Liver (tissue), 9 donors: ENCODE data around the gene XCR1. TPM values are rescaled to one million over a fixed set of nuclear protein-coding genes. Genes with fewer than 3 reads are reported as not detected.

ENCODE experiments used
- DNase-seq: peaks from one replicate; pipeline ENCODE4 v3.0.0-alpha.2; 2017; ENCODE audit warnings: low spot score
- H3K27ac ChIP-seq, 2 donors: one replicate each; pipeline ENCODE4 v1.7.0; 2013; ENCODE audit warnings: inconsistent platforms in 2 of 2, low read length in 2 of 2, control low read depth in 1 of 2, low read depth in 1 of 2, mild to moderate bottlenecking in 1 of 2
- H3K27me3 ChIP-seq, 4 donors: one replicate each; pipeline versions ENCODE4 v1.6.1 to v1.7.0; 2013; ENCODE audit warnings: low read length in 3 of 4, inconsistent platforms in 1 of 4, mild to moderate bottlenecking in 1 of 4, moderate library complexity in 1 of 4; ENCODE audit not compliant: control insufficient read depth in 4 of 4, insufficient read depth in 4 of 4
- H3K36me3 ChIP-seq, 4 donors: one replicate each; pipeline versions ENCODE4 v1.6.1 to v1.7.0; 2013; ENCODE audit warnings: low read length in 3 of 4, mild to moderate bottlenecking in 3 of 4, low read depth in 1 of 4, moderate library complexity in 1 of 4; ENCODE audit not compliant: control insufficient read depth in 4 of 4, insufficient read depth in 3 of 4
- H3K4me1 ChIP-seq, 4 donors: one replicate each; pipeline versions ENCODE4 v1.6.1 to v1.7.0; 2013; ENCODE audit warnings: low read length in 3 of 4, mild to moderate bottlenecking in 3 of 4, moderate library complexity in 1 of 4; ENCODE audit not compliant: control insufficient read depth in 4 of 4, insufficient read depth in 4 of 4
- H3K4me3 ChIP-seq, 3 donors: one replicate each; pipeline versions ENCODE4 v1.6.1 to v1.7.0; 2013; ENCODE audit warnings: low read length in 3 of 3, control low read depth in 1 of 3, low read depth in 1 of 3, mild to moderate bottlenecking in 1 of 3
- H3K9ac ChIP-seq, 2 donors: one replicate each; pipeline ENCODE4 v1.7.0; 2013; ENCODE audit warnings: low read length in 2 of 2, mild to moderate bottlenecking in 2 of 2, moderate library complexity in 2 of 2, control low read depth in 1 of 2, low read depth in 1 of 2
- H3K9me3 ChIP-seq, 4 donors: one replicate each; pipeline versions ENCODE4 v1.6.1 to v1.7.0; 2013; ENCODE audit warnings: low read length in 3 of 4; ENCODE audit not compliant: control insufficient read depth in 4 of 4
- ATF3 ChIP-seq: IDR thresholded peaks from 2 replicates; pipeline ENCODE4 v1.6.1; 2016; ENCODE audit warnings: antibody characterized with exemption
- EGR1 ChIP-seq, 2 donors: IDR thresholded peaks; 2 replicates each; pipeline ENCODE4 v1.6.1; 2016 to 2018; ENCODE audit warnings: antibody characterized with exemption in 2 of 2, low read depth in 2 of 2
- FOXA1 ChIP-seq: IDR thresholded peaks from 2 replicates; pipeline ENCODE4 v1.6.1; 2016; ENCODE audit warnings: antibody characterized with exemption
- FOXA2 ChIP-seq: IDR thresholded peaks from 2 replicates; pipeline ENCODE4 v1.6.1; 2016; ENCODE audit warnings: antibody characterized with exemption
- GABPA ChIP-seq, 2 donors: IDR thresholded peaks in 1 of 2; conservative IDR thresholded peaks in 1 of 2; 2 replicates each; pipeline ENCODE4 v1.6.1; 2016; ENCODE audit warnings: antibody characterized with exemption in 2 of 2, mild to moderate bottlenecking in 1 of 2, moderate library complexity in 1 of 2
- HNF4A ChIP-seq, 2 donors: conservative IDR thresholded peaks; 2 replicates each; pipeline ENCODE4 v1.6.1; 2016; ENCODE audit warnings: antibody characterized with exemption in 2 of 2, mild to moderate bottlenecking in 2 of 2
- HNF4G ChIP-seq: IDR thresholded peaks from 2 replicates; pipeline ENCODE4 v1.6.1; 2016; ENCODE audit warnings: antibody characterized with exemption
- JUND ChIP-seq, 2 donors: IDR thresholded peaks; 2 replicates each; pipeline ENCODE4 v1.6.1; 2016; ENCODE audit warnings: antibody characterized with exemption in 2 of 2
- MAX ChIP-seq: IDR thresholded peaks from 2 replicates; pipeline ENCODE4 v1.6.1; 2016; ENCODE audit warnings: antibody characterized with exemption
- NR2F2 ChIP-seq: IDR thresholded peaks from 2 replicates; pipeline ENCODE4 v1.6.1; 2016; ENCODE audit warnings: antibody characterized with exemption
- RAD21 ChIP-seq, 2 donors: IDR thresholded peaks; 2 replicates each; pipeline ENCODE4 v1.6.1; 2016; ENCODE audit warnings: antibody characterized with exemption in 2 of 2, mild to moderate bottlenecking in 2 of 2
- RXRA ChIP-seq, 2 donors: IDR thresholded peaks; 2 replicates each; pipeline ENCODE4 v1.6.1; 2017 to 2018; ENCODE audit warnings: antibody characterized with exemption in 2 of 2, mild to moderate bottlenecking in 1 of 2
- SP1 ChIP-seq: IDR thresholded peaks from 2 replicates; pipeline ENCODE4 v1.6.1; 2018; ENCODE audit warnings: antibody characterized with exemption, mild to moderate bottlenecking
- TAF1 ChIP-seq: conservative IDR thresholded peaks from 2 replicates; pipeline ENCODE4 v1.6.1; 2016; ENCODE audit warnings: antibody characterized with exemption, mild to moderate bottlenecking
- YY1 ChIP-seq: IDR thresholded peaks from 2 replicates; pipeline ENCODE4 v1.6.1; 2016; ENCODE audit warnings: antibody characterized with exemption, mild to moderate bottlenecking
- WGBS: extraction: QIAGEN DNeasy Blood & Tissue Kit; methylation state at CpG from one replicate; pipeline ENCODE4 v1.1.7; 2013; 5-methylcytosine and 5-hydroxymethylcytosine counted together
- polyA plus RNA-seq, 2 donors: library from polyadenylated mRNA; stranded (reverse) in 1 of 2; unstranded in 1 of 2; fragments of 200-250 nt in 1 of 2; fragments of >200 nt in 1 of 2; fragmentation: Nextera tagmentation in 1 of 2; extraction: Ambion mirVana in 1 of 2; gene quantifications; one replicate each; pipeline versions ENCODE4 v1.2.1 to v1.2.3, GENCODE V29; 2013 to 2015
- total RNA-seq, 2 donors: library from RNA; depleted of rRNA; stranded (reverse); fragments of >200 nt; gene quantifications; one replicate each; pipeline ENCODE4 v1.2.3, GENCODE V29; 2014
- TF ChIP-seq, protein P1 (sequence below): IDR thresholded peaks from 2 replicates; pipeline ENCODE4 v1.6.1; 2016; ENCODE audit warnings: antibody characterized with exemption
- TF ChIP-seq, protein P2 (sequence below): fragments of 150-350 bp; IDR thresholded peaks from 2 replicates; pipeline ENCODE4 v1.5.1; 2017; ENCODE audit warnings: improper control_type of control experiment, low read depth, low read length; ENCODE audit not compliant: missing input control
- donor health status: healthy.
- donor health status: healthy.
- donor health status: healthy.
- donor health status: healthy.
- donor health status: healthy.

XCR1 gene
- total and polyA plus RNA-seq, 4 donors: under 0.01 to 0.08 (median 0.03) TPM; not detected in 1

DNA sequence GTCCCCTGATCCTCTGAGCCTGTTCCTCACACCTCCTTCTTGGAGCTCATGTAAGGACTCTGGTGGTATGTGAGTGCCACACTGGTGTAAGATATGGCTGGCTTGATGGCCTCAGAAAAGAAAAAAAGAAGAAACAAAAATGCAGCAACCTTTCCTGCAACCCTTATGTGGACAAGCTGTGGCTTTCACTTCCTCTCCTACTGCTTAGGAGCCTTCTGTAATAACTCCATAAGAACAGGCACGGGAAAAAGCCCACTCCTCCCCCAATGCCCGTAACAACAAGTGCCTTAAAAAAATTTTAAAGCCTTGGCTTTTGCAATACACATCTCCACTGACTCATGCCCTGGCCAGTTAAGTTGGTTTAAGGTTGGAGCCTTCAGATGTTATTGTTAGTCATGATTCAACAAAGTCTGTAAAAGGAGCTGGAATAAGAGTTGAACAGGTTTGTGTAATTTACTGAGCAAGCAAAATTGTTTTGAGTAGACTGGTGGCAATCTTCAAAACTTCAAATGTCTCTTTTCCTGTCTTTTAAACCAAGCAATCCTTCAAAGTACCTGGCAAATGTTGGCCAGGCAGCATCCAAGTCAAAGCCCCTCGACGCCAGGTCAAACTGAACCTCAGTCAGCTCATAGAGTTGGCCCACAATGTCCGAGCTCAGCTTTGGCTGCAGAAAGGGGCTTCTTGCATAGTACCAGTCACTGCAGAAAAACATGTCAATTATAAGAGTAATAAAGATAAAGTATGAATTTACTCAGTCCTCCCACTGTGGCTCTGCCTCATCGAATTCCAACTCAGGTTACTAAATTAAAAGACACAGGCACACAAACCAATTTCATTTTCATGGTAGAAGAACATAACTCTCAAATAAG, 54.5 kb downstream of the XCR1 start (continued):
- TF ChIP-seq MAX (no peak), YY1 (no peak)

- no peak overlapping the region for H3K27ac ChIP-seq
- H3K36me3 ChIP-seq: peaks cover 10 to 79% (median 42%) of the 10 kb centered on the region in 4 donors
- no peak for DNase-seq
- no peaks in the 10 kb centered on the region for H3K9me3 ChIP-seq
- no peak for TF ChIP-seq GABPA (IDR thresholded peaks at IDR 0.05 in 1 of 2, conservative IDR thresholded peaks at IDR 0.05 in 1 of 2)
- no peak for TF ChIP-seq TAF1
- TF ChIP-seq MAX: no peak
- TF ChIP-seq JUND (IDR thresholded peaks at IDR 0.05): no peak
- TF ChIP-seq NR2F2: no peak
- no peak for TF ChIP-seq FOXA1
- no peak for TF ChIP-seq ATF3
- no peak for TF ChIP-seq FOXA2
- no peak for TF ChIP-seq EGR1 (IDR thresholded peaks at IDR 0.05; ENCODE audit: low read depth in 2 of 2)
- TF ChIP-seq, protein P1, sequence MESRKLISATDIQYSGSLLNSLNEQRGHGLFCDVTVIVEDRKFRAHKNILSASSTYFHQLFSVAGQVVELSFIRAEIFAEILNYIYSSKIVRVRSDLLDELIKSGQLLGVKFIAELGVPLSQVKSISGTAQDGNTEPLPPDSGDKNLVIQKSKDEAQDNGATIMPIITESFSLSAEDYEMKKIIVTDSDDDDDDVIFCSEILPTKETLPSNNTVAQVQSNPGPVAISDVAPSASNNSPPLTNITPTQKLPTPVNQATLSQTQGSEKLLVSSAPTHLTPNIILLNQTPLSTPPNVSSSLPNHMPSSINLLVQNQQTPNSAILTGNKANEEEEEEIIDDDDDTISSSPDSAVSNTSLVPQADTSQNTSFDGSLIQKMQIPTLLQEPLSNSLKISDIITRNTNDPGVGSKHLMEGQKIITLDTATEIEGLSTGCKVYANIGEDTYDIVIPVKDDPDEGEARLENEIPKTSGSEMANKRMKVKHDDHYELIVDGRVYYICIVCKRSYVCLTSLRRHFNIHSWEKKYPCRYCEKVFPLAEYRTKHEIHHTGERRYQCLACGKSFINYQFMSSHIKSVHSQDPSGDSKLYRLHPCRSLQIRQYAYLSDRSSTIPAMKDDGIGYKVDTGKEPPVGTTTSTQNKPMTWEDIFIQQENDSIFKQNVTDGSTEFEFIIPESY: no peak
- TF ChIP-seq HNF4A (conservative IDR thresholded peaks at IDR 0.05): no peak
- TF ChIP-seq SP1: no peak
- no peak for TF ChIP-seq RXRA (IDR thresholded peaks at IDR 0.05)
- H3K27me3 ChIP-seq: no peaks in the 10 kb centered on the region
- WGBS: 96% methylated on average over 3 of the region's 3 CpGs
- H3K4me1 ChIP-seq: no peaks in the 10 kb centered on the region
- no peak overlapping the region for H3K4me3 ChIP-seq
- H3K9ac ChIP-seq: no peak overlapping the region
Observed at GRCh38 chr3:45969953-45970352, 57.3 kb downstream of the XCR1 start.

- WGBS: 90% methylated on average over 3 of the region's 3 CpGs
- DNase-seq: no peak
- Histone ChIP-seq H3K4me3 (no peak overlapping the region), H3K9ac (no peak overlapping the region), H3K36me3 (peaks cover 10 to 78% (median 46%) of the 10 kb centered on the region in 4 donors), H3K9me3 (no peaks in the 10 kb centered on the region), H3K27ac (no peak overlapping the region), H3K4me1 (no peaks in the 10 kb centered on the region), H3K27me3 (no peaks in the 10 kb centered on the region)
- TF ChIP-seq HNF4G (no peak), FOXA2 (no peak), HNF4A (conservative IDR thresholded peaks at IDR 0.05) (no peak), YY1 (no peak), FOXA1 (no peak), MAX (no peak), NR2F2 (no peak), RAD21 (IDR thresholded peaks at IDR 0.05) (no peak), SP1 (no peak), TAF1 (no peak), JUND (IDR thresholded peaks at IDR 0.05) (no peak), EGR1 (IDR thresholded peaks at IDR 0.05; ENCODE audit: low read depth in 2 of 2) (no peak), ATF3 (no peak)
- TF ChIP-seq, protein P2, sequence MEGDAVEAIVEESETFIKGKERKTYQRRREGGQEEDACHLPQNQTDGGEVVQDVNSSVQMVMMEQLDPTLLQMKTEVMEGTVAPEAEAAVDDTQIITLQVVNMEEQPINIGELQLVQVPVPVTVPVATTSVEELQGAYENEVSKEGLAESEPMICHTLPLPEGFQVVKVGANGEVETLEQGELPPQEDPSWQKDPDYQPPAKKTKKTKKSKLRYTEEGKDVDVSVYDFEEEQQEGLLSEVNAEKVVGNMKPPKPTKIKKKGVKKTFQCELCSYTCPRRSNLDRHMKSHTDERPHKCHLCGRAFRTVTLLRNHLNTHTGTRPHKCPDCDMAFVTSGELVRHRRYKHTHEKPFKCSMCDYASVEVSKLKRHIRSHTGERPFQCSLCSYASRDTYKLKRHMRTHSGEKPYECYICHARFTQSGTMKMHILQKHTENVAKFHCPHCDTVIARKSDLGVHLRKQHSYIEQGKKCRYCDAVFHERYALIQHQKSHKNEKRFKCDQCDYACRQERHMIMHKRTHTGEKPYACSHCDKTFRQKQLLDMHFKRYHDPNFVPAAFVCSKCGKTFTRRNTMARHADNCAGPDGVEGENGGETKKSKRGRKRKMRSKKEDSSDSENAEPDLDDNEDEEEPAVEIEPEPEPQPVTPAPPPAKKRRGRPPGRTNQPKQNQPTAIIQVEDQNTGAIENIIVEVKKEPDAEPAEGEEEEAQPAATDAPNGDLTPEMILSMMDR: no peak
Observed at GRCh38 chr3:45969116-45969515, 58.2 kb downstream of the XCR1 start.
